Ovary (tissue), 9 donors: ENCODE data around the gene FANCC. TPM values are rescaled to one million over a fixed set of nuclear protein-coding genes. Genes with fewer than 3 reads are reported as not detected.

Experiments used
- DNase-seq, 5 donors: peaks; one replicate each; pipeline ENCODE4 v3.0.0-alpha.2; 2019 to 2020
- H3K27ac ChIP-seq, 2 donors: fragments of 200-600 bp; one replicate each; pipeline versions ENCODE4 v1.5.1 to v1.8.0; 2019 to 2022
- H3K27me3 ChIP-seq: fragments of 200-600 bp; one replicate; pipeline ENCODE4 v1.8.0; 2022
- H3K36me3 ChIP-seq: fragments of 200-600 bp; sonication (generic); one replicate; pipeline ENCODE4 v1.5.1; 2019
- H3K4me1 ChIP-seq: one replicate; pipeline ENCODE4 v1.8.1; 2013; ENCODE audit warnings: mild to moderate bottlenecking, moderate library complexity; ENCODE audit not compliant: insufficient read depth
- H3K4me3 ChIP-seq: fragments of 200-600 bp; sonication (generic); one replicate; pipeline ENCODE4 v1.5.1; 2017
- H3K9me3 ChIP-seq, 2 donors: fragments of 200-600 bp in 1 of 2; sonication (generic) in 1 of 2; one replicate each; pipeline versions ENCODE4 v1.5.1 to v1.8.1; 2013 to 2019; ENCODE audit warnings: mild to moderate bottlenecking in 1 of 2, moderate library complexity in 1 of 2
- EP300 ChIP-seq: sonication (generic); formaldehyde crosslinking; IDR thresholded peaks from one replicate; pipeline ENCODE4 v1.6.1; 2017; ENCODE audit warnings: antibody characterized with exemption
- POLR2A ChIP-seq: fragments of 450-650 bp; IDR thresholded peaks from one replicate; pipeline ENCODE4 v1.6.1; 2017; ENCODE audit warnings: antibody characterized with exemption, mild to moderate bottlenecking, moderate library complexity
- WGBS, 3 donors: extraction: QIAGEN DNeasy Blood & Tissue Kit in 1 of 3; methylation state at CpG; one replicate each; pipeline versions ENCODE4 v1.1.5 to v1.1.7; 2013 to 2017; 5-methylcytosine and 5-hydroxymethylcytosine counted together
- intact Hi-C, 4 donors: fragments of 100-400 bp; cut with DNase I; formaldehyde crosslinking; loops; one replicate each; pipeline versions ENCODE4 v1.11.0 to v1.15.1; 2022 to 2023
- polyA plus RNA-seq, 2 donors: library from polyadenylated mRNA; stranded (reverse); fragments of 200-250 nt in 1 of 2; fragments of 350-450 nt in 1 of 2; fragmentation: Illumina TruSeq in 1 of 2; extraction: RNeasy Lipid Tissue Mini Kit (QIAGEN cat#74804) in 1 of 2; gene quantifications; one replicate each; pipeline ENCODE4 v1.2.3, GENCODE V29; 2013 to 2014
- total RNA-seq, 7 donors: library from RNA; depleted of rRNA in 2 of 7; stranded (reverse); fragments of >200 nt in 2 of 7; fragmentation: NEBNext Ultra II Directional in 3 of 7; extraction: Animal tissue kit (Norgen Biotek cat#: 25700) in 3 of 7; gene quantifications; one replicate each; pipeline versions ENCODE4 v1.1.0 to v1.2.4, GENCODE V29; 2016 to 2023
- TF ChIP-seq, protein P1 (sequence below), 3 donors: fragments of 450-650 bp in 2 of 3; fragments of 200-600 bp in 1 of 3; IDR thresholded peaks; one replicate each; pipeline versions ENCODE4 v1.5.1 to v1.8.0; 2016 to 2022; ENCODE audit warnings: antibody characterized with exemption in 3 of 3, mild to moderate bottlenecking in 1 of 3
- donor health status: DM: no; HTN: no; CAD: no; lungs with moderate emphysema.
- donor health status: DM: no; HTN: no; CAD: no.
- donor health status: Bipolar disorder and iron deficiency.
- donor health status: DM: yes; HTN: yes; CAD: no.
- donor health status: DM: no; HTN: no; CAD: no.
- donor health status: DM: yes; HTN: yes; CAD: no.

The FANCC gene
- total and polyA plus RNA-seq, 9 donors: 2.9 to 7.5 (median 4.9) TPM

DNA sequence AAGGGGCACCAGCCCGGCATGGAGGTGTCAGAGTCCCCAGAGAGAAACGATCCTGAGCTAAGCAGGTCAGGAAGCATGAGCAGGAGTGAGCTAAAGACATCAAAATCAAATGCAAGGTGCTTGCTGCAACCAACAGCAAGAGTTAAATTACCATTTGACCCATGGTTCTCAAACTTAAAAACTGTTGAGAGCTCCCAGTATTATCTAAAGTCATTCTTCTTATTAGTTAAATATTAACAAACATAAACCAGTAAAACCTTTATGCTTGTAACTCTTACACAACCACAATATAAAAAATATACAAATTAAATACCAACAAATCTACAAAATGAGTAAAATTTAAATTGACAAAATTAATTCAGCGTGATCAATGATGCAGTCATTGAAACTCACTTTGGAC lies 51.5 kb downstream of the FANCC start:
- no peak for DNase-seq
- Histone ChIP-seq H3K4me1 (no peaks in the 10 kb centered on the region), H3K27me3 (no peaks in the 10 kb centered on the region), H3K9me3 (no peaks in the 10 kb centered on the region), H3K36me3 (no peaks in the 10 kb centered on the region), H3K27ac (no peak overlapping the region), H3K4me3 (no peak overlapping the region)
- 68 to 73% (median 71%) methylated on average over 3 of the region's 3 CpGs for WGBS, 3 donors
- intact Hi-C loops: no loop called here
- TF ChIP-seq EP300 (no peak), POLR2A (no peak)
- TF ChIP-seq, protein P1, sequence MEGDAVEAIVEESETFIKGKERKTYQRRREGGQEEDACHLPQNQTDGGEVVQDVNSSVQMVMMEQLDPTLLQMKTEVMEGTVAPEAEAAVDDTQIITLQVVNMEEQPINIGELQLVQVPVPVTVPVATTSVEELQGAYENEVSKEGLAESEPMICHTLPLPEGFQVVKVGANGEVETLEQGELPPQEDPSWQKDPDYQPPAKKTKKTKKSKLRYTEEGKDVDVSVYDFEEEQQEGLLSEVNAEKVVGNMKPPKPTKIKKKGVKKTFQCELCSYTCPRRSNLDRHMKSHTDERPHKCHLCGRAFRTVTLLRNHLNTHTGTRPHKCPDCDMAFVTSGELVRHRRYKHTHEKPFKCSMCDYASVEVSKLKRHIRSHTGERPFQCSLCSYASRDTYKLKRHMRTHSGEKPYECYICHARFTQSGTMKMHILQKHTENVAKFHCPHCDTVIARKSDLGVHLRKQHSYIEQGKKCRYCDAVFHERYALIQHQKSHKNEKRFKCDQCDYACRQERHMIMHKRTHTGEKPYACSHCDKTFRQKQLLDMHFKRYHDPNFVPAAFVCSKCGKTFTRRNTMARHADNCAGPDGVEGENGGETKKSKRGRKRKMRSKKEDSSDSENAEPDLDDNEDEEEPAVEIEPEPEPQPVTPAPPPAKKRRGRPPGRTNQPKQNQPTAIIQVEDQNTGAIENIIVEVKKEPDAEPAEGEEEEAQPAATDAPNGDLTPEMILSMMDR (IDR thresholded peaks at IDR 0.05): no peak

DNA sequence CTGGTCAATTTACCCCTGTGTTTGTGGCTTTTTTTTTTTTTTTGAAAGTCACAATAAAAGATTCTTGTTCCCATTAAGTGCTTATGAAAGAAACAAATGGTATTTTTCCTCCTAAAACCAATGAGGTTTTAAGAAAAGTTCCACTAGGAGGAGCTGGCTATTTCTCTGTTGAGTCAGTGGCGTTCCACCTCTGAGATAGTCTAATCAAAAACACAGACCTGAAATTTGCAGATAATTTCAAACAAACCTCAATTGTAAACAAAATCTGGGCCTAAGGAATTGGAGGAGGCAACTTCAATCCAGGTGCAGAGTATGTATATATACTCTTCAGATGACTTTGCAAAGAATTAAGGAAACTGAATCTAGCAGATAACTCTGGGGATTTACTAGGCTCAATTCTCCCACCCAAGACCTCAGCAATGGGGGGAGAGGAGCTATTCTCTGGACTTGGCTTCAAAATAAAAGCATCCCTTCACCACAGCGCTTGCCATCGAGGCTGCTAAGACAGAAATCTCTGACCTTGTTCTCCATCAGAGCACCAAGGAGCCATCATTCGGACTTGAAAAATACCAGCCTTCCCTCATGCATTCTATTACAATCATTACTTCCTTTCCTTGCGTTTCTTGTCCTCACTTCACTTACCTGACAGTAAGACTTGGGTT lies 52.4 kb downstream of the FANCC start:
- 56 to 65% (median 61%) methylated on average over 5 of the region's 5 CpGs for WGBS, 3 donors
- intact Hi-C loops: no loop called here
- no peak for DNase-seq
- TF ChIP-seq EP300: no peak
- TF ChIP-seq, protein P1 (IDR thresholded peaks at IDR 0.05): peak in 1 of 3 donors; percentile 13
- Histone ChIP-seq H3K27me3 (no peaks in the 10 kb centered on the region), H3K9me3 (no peaks in the 10 kb centered on the region), H3K36me3 (no peaks in the 10 kb centered on the region), H3K4me1 (no peaks in the 10 kb centered on the region), H3K27ac (no peak overlapping the region), H3K4me3 (no peak overlapping the region)

DNA sequence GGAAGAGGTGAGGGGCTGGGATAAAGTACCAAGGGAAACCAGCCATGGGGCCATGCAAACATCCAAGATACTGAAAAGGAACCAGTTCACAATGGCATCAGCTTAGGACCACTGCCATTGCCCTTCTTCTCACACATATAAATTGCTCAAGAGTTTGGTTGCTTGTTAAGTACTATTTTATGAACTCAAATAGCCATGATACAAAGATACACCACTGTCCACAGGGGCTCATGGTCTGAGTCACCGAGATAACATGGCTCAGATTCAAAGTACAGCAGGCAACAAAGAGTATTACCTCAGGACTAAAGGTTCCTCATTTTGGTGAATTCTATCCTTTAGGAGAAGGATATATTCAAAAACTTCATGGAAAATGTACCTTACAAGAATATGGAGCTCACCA lies 55.6 kb downstream of the FANCC start:
- H3K4me3 ChIP-seq: no peak overlapping the region
- H3K9me3 ChIP-seq: no peaks in the 10 kb centered on the region
- no peaks in the 10 kb centered on the region for H3K27me3 ChIP-seq
- 74 to 89% (median 89%) methylated on average over 1 of the region's 1 CpG for WGBS, 3 donors
- H3K27ac ChIP-seq: no peak overlapping the region
- intact Hi-C loops: no loop called here
- H3K36me3 ChIP-seq: no peaks in the 10 kb centered on the region
- no peaks in the 10 kb centered on the region for H3K4me1 ChIP-seq
- no peak for DNase-seq
- TF ChIP-seq EP300 (no peak), POLR2A (no peak)
- TF ChIP-seq, protein P1 (IDR thresholded peaks at IDR 0.05): no peak

DNA sequence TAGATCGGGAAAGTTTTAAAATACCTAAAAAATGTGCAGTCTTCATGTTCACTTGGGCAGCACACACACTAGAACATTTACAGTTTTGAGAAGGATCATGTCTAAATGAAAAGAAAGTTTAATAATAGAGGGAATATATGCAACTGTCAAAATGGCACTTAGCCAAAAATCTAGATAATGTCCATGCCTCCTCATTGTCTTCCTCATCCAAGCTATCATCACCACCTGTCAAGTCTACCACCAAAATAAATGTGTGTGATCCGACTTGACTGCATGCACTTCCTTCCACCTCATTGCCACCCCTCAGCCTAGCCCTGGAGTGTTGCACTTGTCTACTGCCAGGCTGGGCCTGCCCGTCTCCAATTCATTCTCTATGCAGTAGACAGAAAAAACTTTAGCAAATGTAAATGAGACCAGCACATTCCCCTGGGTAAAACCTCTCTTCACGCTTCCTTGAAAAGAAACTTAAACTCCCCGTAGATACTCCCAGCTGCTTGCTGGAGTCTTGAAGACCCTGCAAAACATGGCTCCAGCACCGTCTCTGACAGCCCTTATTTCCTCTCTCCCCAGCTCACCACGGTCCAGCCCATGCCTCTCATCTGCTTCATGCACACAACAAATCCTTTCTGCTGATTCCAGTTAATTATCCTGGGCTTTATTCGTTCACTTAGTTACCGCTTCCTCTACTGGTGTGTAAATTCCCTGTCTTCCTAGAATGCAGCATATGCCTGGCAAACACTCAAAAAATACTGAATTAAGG lies 66.9 kb downstream of the FANCC start:
- WGBS, 3 donors: 68 to 77% (median 76%) methylated on average over 9 of the region's 9 CpGs
- Histone ChIP-seq H3K36me3 (no peaks in the 10 kb centered on the region), H3K9me3 (no peaks in the 10 kb centered on the region), H3K27ac (no peak overlapping the region), H3K4me3 (no peak overlapping the region), H3K4me1 (peaks cover 2% of the 10 kb centered on the region), H3K27me3 (no peaks in the 10 kb centered on the region)
- intact Hi-C loops: no loop called here
- TF ChIP-seq, protein P1 (IDR thresholded peaks at IDR 0.05): no peak
- TF ChIP-seq EP300: no peak
- TF ChIP-seq POLR2A: no peak
- no peak for DNase-seq
